T follicular helper cell (primary cell): ENCODE data around the gene OAS1.
A peak's percentile ranks its signal among the peaks of the same experiment; 100 is the strongest.
"Not testable (repeated sequence)": the region's sequence is repeated elsewhere in the genome, so short reads cannot be mapped to it uniquely, and the experiment has no call there.

Experiments
- DNase-seq: peaks from one replicate; pipeline ENCODE4 v3.0.0-alpha.2; 2020; ENCODE audit warnings: low read depth

OAS1 gene

GRCh38 chr12:112936927-112937326, 30.2 kb downstream of the OAS1 start:
- DNase-seq = no peak

GRCh38 chr12:112937741-112938719, 31.3 kb downstream of the OAS1 start, which contains the start of gene OAS3:
OAS3 (plus strand) TSS chr12:112938474; CDS start chr12:112938531, 57 bp downstream.
- peak; percentile 45 for DNase-seq

- DNase-seq = no peak
Measured at GRCh38 chr12:112938751-112939150, 32.0 kb downstream of the OAS1 start.

- DNase-seq = no peak
Measured at GRCh38 chr12:112939761-112940381, 33.1 kb downstream of the OAS1 start.

- no peak for DNase-seq
Measured at GRCh38 chr12:112941528-112942335, 35.0 kb downstream of the OAS1 start.

GRCh38 chr12:112942572-112942971, 35.8 kb downstream of the OAS1 start:
- no peak for DNase-seq

- DNase-seq = no peak
Measured at GRCh38 chr12:112944024-112944690, 37.4 kb downstream of the OAS1 start.

GRCh38 chr12:112945515-112945914, 38.8 kb downstream of the OAS1 start:
- DNase-seq = no peak

GRCh38 chr12:112946236-112947000, 39.7 kb downstream of the OAS1 start:
- DNase-seq = no peak

- no peak for DNase-seq
Measured at GRCh38 chr12:112947314-112947713, 40.6 kb downstream of the OAS1 start.

- no peak for DNase-seq
Measured at GRCh38 chr12:112947761-112948160, 41.0 kb downstream of the OAS1 start.

GRCh38 chr12:112948806-112949205, 42.0 kb downstream of the OAS1 start:
- DNase-seq = no peak

- no peak for DNase-seq
Measured at GRCh38 chr12:112950701-112951100, 43.9 kb downstream of the OAS1 start.

- DNase-seq = not testable (repeated sequence)
Measured at GRCh38 chr12:112957125-112957524, 50.4 kb downstream of the OAS1 start.

- DNase-seq = no peak
Measured at GRCh38 chr12:112961074-112961473, 54.3 kb downstream of the OAS1 start.

- no peak for DNase-seq
Measured at GRCh38 chr12:112961536-112961935, 54.8 kb downstream of the OAS1 start.

GRCh38 chr12:112962561-112962960, 55.8 kb downstream of the OAS1 start:
- DNase-seq = no peak

- no peak for DNase-seq
Measured at GRCh38 chr12:112963227-112963861, 56.6 kb downstream of the OAS1 start.

- DNase-seq = no peak
Measured at GRCh38 chr12:112964067-112964670, 57.4 kb downstream of the OAS1 start.

- DNase-seq = no peak
Measured at GRCh38 chr12:112964915-112965314, 58.2 kb downstream of the OAS1 start.
